ENCODE measurements around the gene TMEM209.
"Not testable (repeated sequence)": the region's sequence is repeated elsewhere in the genome, so short reads cannot be mapped to it uniquely, and the experiment has no call there.

The TMEM209 gene

DNA sequence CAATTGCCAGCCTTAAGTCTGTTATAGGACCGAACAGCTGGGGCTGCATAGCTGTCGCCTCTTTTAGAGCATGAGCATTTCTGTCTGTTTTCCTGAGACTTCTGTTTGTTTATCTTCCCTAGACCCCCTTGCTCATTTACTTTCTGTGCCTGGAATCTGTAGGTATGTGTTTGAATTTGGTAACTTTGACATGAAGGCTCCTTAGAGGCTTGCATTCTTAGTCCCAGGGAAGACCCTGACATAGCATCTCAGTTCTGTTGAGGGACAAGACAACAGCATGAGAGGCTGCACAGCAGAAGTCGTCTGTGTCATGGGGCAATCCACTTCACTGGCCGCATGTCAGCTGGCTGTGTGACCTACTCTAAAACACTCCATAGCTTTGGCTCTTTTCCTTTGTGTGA lies 76.2 kb downstream of the TMEM209 start:
- Histone ChIP-seq H3K79me2 (no peaks in the 10 kb centered on the region), H3K36me3 (ENCODE audit: control insufficient read depth, insufficient read depth, low read length) (no peaks in the 10 kb centered on the region)

DNA sequence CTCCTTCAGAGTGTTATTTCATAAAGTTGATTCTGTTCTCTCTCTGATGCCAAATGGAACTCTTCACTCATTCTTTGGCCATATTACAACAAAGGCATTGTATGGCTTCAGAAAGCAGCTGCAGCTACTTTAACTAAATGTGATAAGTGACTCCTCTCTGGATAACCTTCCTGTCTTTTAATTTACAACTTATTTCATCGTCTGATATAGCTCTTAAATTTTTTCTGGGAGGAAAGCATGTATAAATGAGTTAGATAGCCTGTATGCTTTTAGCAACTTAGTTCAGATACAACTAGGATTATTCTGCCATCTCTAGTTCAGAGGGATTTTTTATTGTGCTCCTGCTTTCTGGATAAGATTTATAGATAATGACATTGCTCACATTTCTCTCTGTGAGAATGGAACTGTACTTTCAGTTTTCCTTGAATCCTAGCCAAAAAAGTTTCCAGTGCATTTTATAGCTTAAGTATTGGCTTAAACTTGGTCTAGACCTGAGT lies 77.3 kb downstream of the TMEM209 start:
- TF ChIP-seq, protein P1, sequence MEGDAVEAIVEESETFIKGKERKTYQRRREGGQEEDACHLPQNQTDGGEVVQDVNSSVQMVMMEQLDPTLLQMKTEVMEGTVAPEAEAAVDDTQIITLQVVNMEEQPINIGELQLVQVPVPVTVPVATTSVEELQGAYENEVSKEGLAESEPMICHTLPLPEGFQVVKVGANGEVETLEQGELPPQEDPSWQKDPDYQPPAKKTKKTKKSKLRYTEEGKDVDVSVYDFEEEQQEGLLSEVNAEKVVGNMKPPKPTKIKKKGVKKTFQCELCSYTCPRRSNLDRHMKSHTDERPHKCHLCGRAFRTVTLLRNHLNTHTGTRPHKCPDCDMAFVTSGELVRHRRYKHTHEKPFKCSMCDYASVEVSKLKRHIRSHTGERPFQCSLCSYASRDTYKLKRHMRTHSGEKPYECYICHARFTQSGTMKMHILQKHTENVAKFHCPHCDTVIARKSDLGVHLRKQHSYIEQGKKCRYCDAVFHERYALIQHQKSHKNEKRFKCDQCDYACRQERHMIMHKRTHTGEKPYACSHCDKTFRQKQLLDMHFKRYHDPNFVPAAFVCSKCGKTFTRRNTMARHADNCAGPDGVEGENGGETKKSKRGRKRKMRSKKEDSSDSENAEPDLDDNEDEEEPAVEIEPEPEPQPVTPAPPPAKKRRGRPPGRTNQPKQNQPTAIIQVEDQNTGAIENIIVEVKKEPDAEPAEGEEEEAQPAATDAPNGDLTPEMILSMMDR (IDR thresholded peaks at IDR 0.05) = no peak
- Histone ChIP-seq H3K36me3 (ENCODE audit: control insufficient read depth, insufficient read depth, low read length) (no peaks in the 10 kb centered on the region), H3K79me2 (no peaks in the 10 kb centered on the region), H3K9ac (no peak overlapping the region), H3K4me1 (no peaks in the 10 kb centered on the region), H2AFZ (no peak overlapping the region), H3K27me3 (ENCODE audit: control insufficient read depth, insufficient read depth, low read length) (no peaks in the 10 kb centered on the region), H3K27ac (no peak overlapping the region), H3K4me2 (ENCODE audit: low read length) (peak overlapping the region; percentile 26), H3K4me3 (ENCODE audit: low read depth, low read length) (no peak overlapping the region), H3K9me3 (ENCODE audit: control insufficient read depth, low read length) (no peaks in the 10 kb centered on the region)

More for the DNA sequence above, 76.2 kb downstream of the TMEM209 start:
- Histone ChIP-seq H3K9me3 (ENCODE audit: control insufficient read depth, low read length) (no peaks in the 10 kb centered on the region), H2AFZ (no peak overlapping the region), H3K4me1 (no peaks in the 10 kb centered on the region), H3K4me2 (ENCODE audit: low read length) (no peak overlapping the region), H3K4me3 (ENCODE audit: low read depth, low read length) (no peak overlapping the region), H3K27ac (no peak overlapping the region), H3K9ac (no peak overlapping the region), H3K27me3 (ENCODE audit: control insufficient read depth, insufficient read depth, low read length) (no peaks in the 10 kb centered on the region)
- TF ChIP-seq, protein P1 (IDR thresholded peaks at IDR 0.05) = no peak

DNA sequence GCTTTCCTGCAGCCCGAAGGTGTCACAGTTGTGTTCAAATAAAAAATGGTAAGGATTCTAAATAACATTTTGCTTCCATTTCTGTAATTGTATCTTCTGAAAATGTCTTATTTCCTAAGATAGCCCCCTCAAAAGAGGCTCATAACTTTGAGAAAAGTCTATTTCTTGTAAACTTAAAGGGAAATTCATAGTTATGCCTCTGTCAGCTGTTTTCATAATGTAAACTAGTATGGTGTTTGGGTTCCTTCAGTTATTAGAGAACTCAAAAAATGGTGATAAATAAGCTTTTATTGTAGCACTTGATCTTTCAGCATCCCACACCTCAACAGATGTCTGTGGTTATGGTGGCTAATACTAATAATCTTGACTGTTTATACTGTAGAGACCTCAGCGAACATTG lies 77.8 kb downstream of the TMEM209 start:
- Histone ChIP-seq H3K36me3 (ENCODE audit: control insufficient read depth, insufficient read depth, low read length) (no peaks in the 10 kb centered on the region), H2AFZ (no peak overlapping the region), H3K4me2 (ENCODE audit: low read length) (no peak overlapping the region), H3K27ac (no peak overlapping the region), H3K9ac (no peak overlapping the region), H3K9me3 (ENCODE audit: control insufficient read depth, low read length) (no peaks in the 10 kb centered on the region), H3K4me1 (no peaks in the 10 kb centered on the region), H3K4me3 (ENCODE audit: low read depth, low read length) (no peak overlapping the region), H3K79me2 (no peaks in the 10 kb centered on the region), H3K27me3 (ENCODE audit: control insufficient read depth, insufficient read depth, low read length) (no peaks in the 10 kb centered on the region)
- TF ChIP-seq, protein P1 (IDR thresholded peaks at IDR 0.05) = no peak

DNA sequence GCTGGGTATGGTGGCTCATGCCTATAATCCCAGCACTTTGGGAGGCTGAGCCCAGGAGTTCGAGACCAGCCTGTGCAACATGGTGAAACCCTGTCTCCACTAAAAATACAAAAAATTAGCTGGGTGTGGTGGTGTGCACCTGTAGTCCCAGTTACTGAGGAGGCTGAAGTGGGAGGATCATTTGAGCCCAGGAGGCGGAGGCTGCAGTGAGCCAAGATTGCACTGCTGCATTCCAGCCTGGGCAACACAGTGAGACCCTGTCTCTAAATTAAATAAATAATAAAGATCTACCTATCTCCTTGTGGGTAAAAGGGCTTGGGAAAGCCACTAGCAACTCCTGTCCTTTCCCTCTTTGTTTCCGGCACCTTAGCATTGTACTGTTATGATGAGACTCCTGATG lies 78.4 kb downstream of the TMEM209 start:
- H3K27me3 ChIP-seq (ENCODE audit: control insufficient read depth, insufficient read depth, low read length); H3K27ac ChIP-seq; H3K4me1 ChIP-seq; H3K9me3 ChIP-seq (ENCODE audit: control insufficient read depth, low read length); H3K4me3 ChIP-seq (ENCODE audit: low read depth, low read length); H3K9ac ChIP-seq; H3K4me2 ChIP-seq (ENCODE audit: low read length); H3K79me2 ChIP-seq; H2AFZ ChIP-seq; H3K36me3 ChIP-seq (ENCODE audit: control insufficient read depth, insufficient read depth, low read length): not testable (repeated sequence)

DNA sequence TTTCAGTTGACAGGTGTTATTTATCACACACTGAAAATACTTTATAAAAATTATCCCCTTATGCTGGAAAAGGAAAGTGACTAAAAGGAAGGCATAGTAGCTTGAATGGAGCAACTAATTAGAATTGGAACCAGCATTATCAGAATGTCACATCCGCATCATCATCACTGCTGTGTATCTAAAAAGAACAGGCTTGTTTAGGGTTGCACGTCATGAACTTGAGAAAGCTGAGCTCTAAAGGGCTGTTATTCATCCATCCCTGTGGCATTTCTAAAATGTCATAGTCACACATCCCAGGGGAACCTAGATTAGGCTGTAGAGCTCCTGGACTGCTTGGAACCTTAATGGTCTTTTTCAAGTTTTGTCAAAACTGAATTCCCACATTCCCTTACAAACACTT lies 80.5 kb downstream of the TMEM209 start:
- Histone ChIP-seq H3K4me3 (ENCODE audit: low read depth, low read length) (no peak overlapping the region), H3K9ac (no peak overlapping the region), H2AFZ (no peak overlapping the region), H3K9me3 (ENCODE audit: control insufficient read depth, low read length) (no peaks in the 10 kb centered on the region), H3K4me1 (no peaks in the 10 kb centered on the region), H3K27me3 (ENCODE audit: control insufficient read depth, insufficient read depth, low read length) (no peaks in the 10 kb centered on the region), H3K36me3 (ENCODE audit: control insufficient read depth, insufficient read depth, low read length) (no peaks in the 10 kb centered on the region), H3K79me2 (no peaks in the 10 kb centered on the region), H3K27ac (no peak overlapping the region), H3K4me2 (ENCODE audit: low read length) (no peak overlapping the region)
- TF ChIP-seq, protein P1 (IDR thresholded peaks at IDR 0.05) = no peak
